HL-60 (cell line): ENCODE data around the gene CDK6.

Source experiments
- CTCF ChIP-seq: IDR thresholded peaks from one replicate; pipeline ENCODE4 v1.5.1; 2011; ENCODE audit warnings: low read length, control low read depth, inconsistent platforms; ENCODE audit not compliant: insufficient read depth
- POLR2AphosphoS5 ChIP-seq: IDR thresholded peaks from 2 replicates; pipeline ENCODE4 v1.6.1; 2012; ENCODE audit warnings: low read depth

DNA sequence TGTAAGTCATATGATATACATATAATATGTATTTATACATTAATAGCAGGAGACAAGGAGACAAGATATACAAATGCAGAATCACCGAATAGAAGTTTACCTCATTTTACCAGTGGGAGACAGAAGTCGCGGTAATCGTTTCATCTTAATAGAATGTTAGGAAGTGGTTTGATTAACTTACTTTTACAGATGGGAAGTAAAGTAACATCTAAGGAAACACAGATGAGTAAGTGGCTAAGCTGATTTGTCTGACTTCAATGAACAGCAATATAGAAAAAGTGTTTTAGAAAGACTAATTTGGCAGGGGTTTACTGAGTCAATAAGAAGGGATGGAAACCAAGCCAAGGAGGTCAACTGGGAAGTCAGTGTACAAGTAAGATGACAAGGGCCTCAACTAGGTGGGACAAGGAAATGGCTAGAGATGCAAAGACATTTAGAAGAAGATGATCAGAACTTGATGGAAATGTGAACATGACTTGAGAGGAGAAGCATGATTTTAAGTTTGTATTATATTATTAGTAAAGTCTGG, 210.0 kb downstream of the CDK6 start:
- no peak for TF ChIP-seq CTCF
- no peak for TF ChIP-seq POLR2AphosphoS5
